SK-N-MC (cell line): ENCODE measurements around the gene JAG1.

Source experiments
- EZH2 ChIP-seq: fragments of 200-600 bp; sonication (generic); IDR thresholded peaks from one replicate; pipeline ENCODE4 v1.6.1; 2017; ENCODE audit warnings: antibody characterized with exemption
- POLR2AphosphoS5 ChIP-seq: IDR thresholded peaks from 2 replicates; pipeline ENCODE4 v1.6.1; 2012; ENCODE audit warnings: mild to moderate bottlenecking, low read depth, low read length, borderline replicate concordance

DNA sequence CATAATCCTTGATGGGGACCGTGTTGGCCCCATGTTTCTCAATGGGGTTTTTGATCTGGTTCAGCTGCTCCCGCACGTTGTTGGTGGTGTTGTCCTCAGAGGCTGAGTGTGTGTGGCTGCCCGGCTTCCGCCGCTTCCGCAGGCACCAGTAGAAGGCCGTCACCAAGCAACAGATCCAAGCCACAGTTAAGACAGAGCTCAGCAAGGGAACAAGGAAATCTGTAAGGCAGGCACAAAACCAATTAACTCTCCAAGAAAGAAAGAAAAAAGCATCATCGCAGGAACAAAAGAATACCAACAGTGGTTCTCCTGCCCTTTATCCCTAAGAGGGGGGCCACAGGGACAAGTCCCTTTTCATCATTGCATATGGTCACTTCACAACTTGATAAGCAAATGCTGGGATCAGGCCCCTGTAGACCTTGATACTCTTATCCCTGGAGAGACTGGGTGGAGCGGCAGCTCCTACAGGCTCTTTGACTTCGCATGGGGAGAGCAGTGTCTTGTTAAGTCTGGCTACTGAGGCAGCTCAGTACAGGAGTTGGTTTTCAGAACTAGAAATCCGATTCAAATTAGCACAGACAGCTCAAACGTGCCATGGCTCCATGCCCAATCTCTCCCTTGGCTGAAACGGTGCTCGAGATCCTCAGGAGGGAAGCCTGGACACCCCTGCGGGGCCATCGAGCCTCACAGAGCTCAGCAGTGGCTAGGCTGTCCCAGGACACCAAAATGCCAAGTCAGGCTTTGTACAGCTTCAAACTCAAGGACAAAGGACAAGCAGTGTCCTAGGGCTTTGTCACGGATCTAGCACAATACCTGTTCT is 33.9 kb downstream of the JAG1 start:
- TF ChIP-seq POLR2AphosphoS5 (no peak), EZH2 (no peak)
